ENCODE data around the gene MAGEL2. TPM values are rescaled to one million over a fixed set of nuclear protein-coding genes. Genes with fewer than 3 reads are reported as not detected.
"Not testable (repeated sequence)": the region's sequence is repeated elsewhere in the genome, so short reads cannot be mapped to it uniquely, and the experiment has no call there.

The MAGEL2 gene
- total RNA-seq, 1 donor from 2014 or later, result not detected

GRCh38 chr15:23602124-23602523 lies 45.5 kb downstream of the MAGEL2 start:
- DNase-seq, result no peak

GRCh38 chr15:23599053-23599452 lies 48.6 kb downstream of the MAGEL2 start:
- DNase-seq, result no peak

GRCh38 chr15:23597278-23597677 lies 50.4 kb downstream of the MAGEL2 start:
- DNase-seq, result not testable (repeated sequence)

GRCh38 chr15:23596736-23597135 lies 50.9 kb downstream of the MAGEL2 start:
- DNase-seq, result no peak

- no peak for DNase-seq
Measured at GRCh38 chr15:23595368-23595767, 52.3 kb downstream of the MAGEL2 start.

GRCh38 chr15:23594252-23594770 lies 53.4 kb downstream of the MAGEL2 start:
- DNase-seq, result no peak

Other genes with a start within 250 kb of the MAGEL2 start
- not detected in 2 replicates for gene GOLGA6L2, start 200.6 kb downstream of the MAGEL2 start, total RNA-seq
- gene MKRN3, start 82.2 kb downstream of the MAGEL2 start, total RNA-seq, result 0.34 and 0.88 TPM in 2 replicates
- 11.9 and 40.3 TPM in 2 replicates for gene NDN, start 39.4 kb upstream of the MAGEL2 start, total RNA-seq